Measurements from ENCODE around the gene PCDHGA12. TPM values are rescaled to one million over a fixed set of nuclear protein-coding genes. Genes with fewer than 3 reads are reported as not detected.

PCDHGA12 gene
- total RNA-seq, 2 experiments from 2014 or later = not detected

- peaks cover 50 to 69% of the 10 kb centered on the region in 2 experiments for H3K27me3 ChIP-seq (ENCODE audit: control insufficient read depth in 1 of 2, insufficient read depth in 2 of 2, low read length in 2 of 2)
- intact Hi-C loops (cut with DNase I, micrococcal nuclease) = no loop called here
- H3K9me3 ChIP-seq (ENCODE audit: control insufficient read depth in 1 of 2, insufficient read depth in 1 of 2, low read length in 2 of 2) = peaks cover 0 to 17% of the 10 kb centered on the region in 2 experiments
- POLR2A ChIA-PET = no interaction called here
- Mint-ChIP-seq H3K27ac (no peak overlapping the region), H3K36me3 (ENCODE audit: low read depth) (no peaks in the 10 kb centered on the region), H3K9me3 (no peaks in the 10 kb centered on the region), H3K27me3 (peaks cover 87% of the 10 kb centered on the region), H3K4me1 (ENCODE audit: low read depth) (peaks cover 36% of the 10 kb centered on the region), H3K4me3 (no peak overlapping the region)
- H3K27ac ChIP-seq (ENCODE audit: low read depth in 1 of 2, low read length in 2 of 2) = no peak overlapping the region
- no peak overlapping the region for H3K4me3 ChIP-seq (ENCODE audit: low read length)
- peaks cover 27% of the 10 kb centered on the region for H3K4me1 ChIP-seq (ENCODE audit: insufficient read depth, low read length)
- no peak for ATAC-seq (ENCODE audit: poor library complexity)
- no peak for TF ChIP-seq CTCF (IDR thresholded peaks at IDR 0.05)
- CTCF ChIA-PET = interaction anchor here (0.6 to 0.9 kb wide), 2 partner anchors 21 to 129 kb away, joined by 3 read pairs; partner anchors contain the start of gene PCDHGB1
- DNase-seq = no peak
- H3K36me3 ChIP-seq (ENCODE audit: insufficient read depth, low read length) = no peaks in the 10 kb centered on the region
These were observed 48.1 kb downstream of the PCDHGA12 start for GRCh38 chr5:141478321-141478945.

- ChIA-PET POLR2A (no interaction called here), CTCF (no interaction called here)
- Mint-ChIP-seq H3K9me3 (no peaks in the 10 kb centered on the region), H3K27ac (no peak overlapping the region), H3K36me3 (ENCODE audit: low read depth) (no peaks in the 10 kb centered on the region), H3K27me3 (peaks cover 94% of the 10 kb centered on the region), H3K4me3 (no peak overlapping the region), H3K4me1 (ENCODE audit: low read depth) (peaks cover 36% of the 10 kb centered on the region)
- H3K36me3 ChIP-seq (ENCODE audit: insufficient read depth, low read length) = no peaks in the 10 kb centered on the region
- ATAC-seq (ENCODE audit: poor library complexity) = no peak
- no peak overlapping the region for H3K4me3 ChIP-seq (ENCODE audit: low read length)
- DNase-seq = no peak
- no peak for TF ChIP-seq CTCF (IDR thresholded peaks at IDR 0.05)
- H3K9me3 ChIP-seq (ENCODE audit: control insufficient read depth in 1 of 2, insufficient read depth in 1 of 2, low read length in 2 of 2) = peaks cover 0 to 21% of the 10 kb centered on the region in 2 experiments
- peaks cover 32% of the 10 kb centered on the region for H3K4me1 ChIP-seq (ENCODE audit: insufficient read depth, low read length)
- no peak overlapping the region for H3K27ac ChIP-seq (ENCODE audit: low read depth in 1 of 2, low read length in 2 of 2)
- intact Hi-C loops (cut with DNase I, micrococcal nuclease) = no loop called here
- peaks cover 61 to 79% of the 10 kb centered on the region in 2 experiments for H3K27me3 ChIP-seq (ENCODE audit: control insufficient read depth in 1 of 2, insufficient read depth in 2 of 2, low read length in 2 of 2)
These were observed 49.5 kb downstream of the PCDHGA12 start for GRCh38 chr5:141479776-141480175.

Other genes starting within 250 kb of the PCDHGA12 start
- gene PCDHB16, start 248.1 kb upstream of the PCDHGA12 start, total RNA-seq = not detected
- not detected for gene PCDHB9, start 243.3 kb upstream of the PCDHGA12 start, total RNA-seq
- gene PCDHB10, start 238.2 kb upstream of the PCDHGA12 start, total RNA-seq = not detected
- gene PCDHB11, start 230.9 kb upstream of the PCDHGA12 start, total RNA-seq = not detected
- gene PCDHB12, start 221.8 kb upstream of the PCDHGA12 start, total RNA-seq = not detected
- not detected for gene PCDHB13, start 216.6 kb upstream of the PCDHGA12 start, total RNA-seq
- gene PCDHB14, start 207.2 kb upstream of the PCDHGA12 start, total RNA-seq = not detected
- not detected for gene PCDHB15, start 185.1 kb upstream of the PCDHGA12 start, total RNA-seq
- under 1 TPM in 1 of 2 experiments, not detected in 1; 0.22 TPM for gene SLC25A2, start 126.5 kb upstream of the PCDHGA12 start, total RNA-seq
- 10 to 100 TPM; 80.5 TPM for gene TAF7, start 109.7 kb upstream of the PCDHGA12 start, total RNA-seq
- not detected for gene PCDHGA1, start 100.0 kb upstream of the PCDHGA12 start, total RNA-seq
- gene PCDHGA2, start 91.7 kb upstream of the PCDHGA12 start, total RNA-seq = not detected
- gene PCDHGA3, start 86.7 kb upstream of the PCDHGA12 start, total RNA-seq = not detected
- gene PCDHGB1, start 80.4 kb upstream of the PCDHGA12 start, total RNA-seq = under 1 TPM in 1 of 2 experiments, not detected in 1; 0.05 TPM
- under 1 TPM; 0.08 TPM for gene PCDHGA4, start 75.5 kb upstream of the PCDHGA12 start, total RNA-seq
- under 1 TPM; 0.19 to 0.20 TPM for gene PCDHGB2, start 70.5 kb upstream of the PCDHGA12 start, total RNA-seq
- gene PCDHGA5, start 66.3 kb upstream of the PCDHGA12 start, total RNA-seq = under 1 TPM in 1 of 2 experiments, not detected in 1; 0.08 TPM
- gene PCDHGB3, start 60.3 kb upstream of the PCDHGA12 start, total RNA-seq = under 1 TPM; 0.11 to 0.28 TPM
- under 1 TPM in 1 of 2 experiments, not detected in 1; 0.11 TPM for gene PCDHGA6, start 56.6 kb upstream of the PCDHGA12 start, total RNA-seq
- gene PCDHGA7, start 47.8 kb upstream of the PCDHGA12 start, total RNA-seq = not detected
- gene PCDHGB4, start 42.8 kb upstream of the PCDHGA12 start, total RNA-seq = not detected
- gene PCDHGA8, start 37.9 kb upstream of the PCDHGA12 start, total RNA-seq = not detected
- gene PCDHGB5, start 32.6 kb upstream of the PCDHGA12 start, total RNA-seq = under 1 TPM; 0.14 to 0.20 TPM
- not detected for gene PCDHGA9, start 27.7 kb upstream of the PCDHGA12 start, total RNA-seq
- gene PCDHGB6, start 22.5 kb upstream of the PCDHGA12 start, total RNA-seq = under 1 TPM in 1 of 2 experiments, not detected in 1; 0.06 TPM
- under 1 TPM in 1 of 2 experiments, not detected in 1; 0.08 TPM for gene PCDHGA10, start 17.5 kb upstream of the PCDHGA12 start, total RNA-seq
- gene PCDHGB7, start 12.8 kb upstream of the PCDHGA12 start, total RNA-seq = not detected
- not detected for gene PCDHGA11, start 9.5 kb upstream of the PCDHGA12 start, total RNA-seq
- not detected for gene PCDHGC3, start 45.5 kb downstream of the PCDHGA12 start, total RNA-seq
- not detected for gene PCDHGC4, start 54.5 kb downstream of the PCDHGA12 start, total RNA-seq
- gene PCDHGC5, start 58.6 kb downstream of the PCDHGA12 start, total RNA-seq = not detected
- gene DIAPH1, start 188.5 kb downstream of the PCDHGA12 start, total RNA-seq = 100 to 1,000 TPM; 159 to 161 TPM
- gene HDAC3, start 206.3 kb downstream of the PCDHGA12 start, total RNA-seq = 10 to 100 TPM; 51.1 to 52.7 TPM
- gene RELL2, start 206.5 kb downstream of the PCDHGA12 start, total RNA-seq = 10 to 100 TPM; 10.9 to 11.4 TPM
- 10 to 100 TPM; 79.8 to 86.8 TPM for gene FCHSD1, start 220.9 kb downstream of the PCDHGA12 start, total RNA-seq